Measurements from ENCODE around the gene DEPDC4.
"Not testable (repeated sequence)": the region's sequence is repeated elsewhere in the genome, so short reads cannot be mapped to it uniquely, and the experiment has no call there.

Gene DEPDC4

GRCh38 chr12:100263131-100263530 lies 3.7 kb downstream of the DEPDC4 start:
- DNase-seq: no peak

DNA sequence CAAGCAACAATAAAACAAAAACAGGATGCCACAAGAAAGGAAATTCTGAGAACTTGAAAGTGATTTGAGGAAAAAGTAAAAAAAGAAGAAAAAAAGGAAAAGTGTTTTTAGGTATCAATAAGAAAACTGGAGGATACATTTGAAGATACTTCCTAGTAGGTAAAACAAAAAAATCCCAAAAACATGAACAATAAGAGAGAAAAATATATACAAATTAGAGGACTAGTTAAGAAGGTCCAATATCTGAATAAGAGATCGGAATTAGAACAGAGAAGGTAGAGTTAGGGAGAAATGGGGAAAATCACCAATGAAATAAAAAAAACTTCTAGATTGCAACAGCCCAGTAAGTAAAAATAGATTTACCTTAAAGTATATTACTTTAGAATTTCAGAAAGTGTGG lies 8.8 kb downstream of the DEPDC4 start:
- DNase-seq: no peak

DNA sequence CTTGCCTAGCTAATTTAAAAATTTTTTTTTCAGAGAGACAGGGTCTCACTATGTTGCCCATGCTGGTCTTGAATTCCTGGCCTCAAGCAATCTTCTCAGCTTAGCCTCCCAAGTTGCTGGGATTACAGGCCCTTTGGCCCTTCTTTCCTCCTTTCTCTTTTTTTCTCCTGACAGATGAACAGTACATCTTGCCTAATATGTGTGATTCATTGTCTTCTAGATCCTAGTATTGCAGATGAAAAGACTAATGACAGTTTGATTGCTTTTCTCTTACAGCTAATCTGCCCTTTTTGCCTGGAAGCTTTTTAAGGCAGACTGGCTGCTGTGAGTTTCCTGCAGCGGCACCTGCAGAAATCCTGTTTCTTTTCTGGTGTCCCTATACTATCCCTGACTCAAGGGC lies 12.0 kb downstream of the DEPDC4 start:
- DNase-seq: no peak

GRCh38 chr12:100253437-100253836 lies 13.4 kb downstream of the DEPDC4 start:
- DNase-seq: no peak

- no peak for DNase-seq
Measured at GRCh38 chr12:100251917-100252316, 15.0 kb downstream of the DEPDC4 start.

DNA sequence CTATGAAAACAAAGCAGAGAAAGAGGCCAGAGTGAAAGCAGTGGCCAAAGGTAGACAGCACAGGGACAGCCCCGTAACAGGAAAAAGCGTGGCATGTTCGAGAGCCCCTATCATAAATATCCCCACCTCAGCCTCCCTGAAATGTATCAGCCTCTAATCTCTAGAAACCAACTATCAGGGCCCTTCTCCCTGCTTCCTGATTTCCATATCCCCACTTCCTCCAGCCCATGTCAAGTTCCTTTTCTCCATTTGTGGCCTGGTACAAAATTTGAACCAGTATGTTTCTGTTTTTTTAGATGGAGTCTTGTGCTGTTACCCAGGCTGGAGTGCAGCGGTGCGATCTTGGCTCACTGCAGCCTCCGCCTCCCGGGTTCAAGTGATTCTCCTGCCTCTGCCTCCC lies 16.9 kb downstream of the DEPDC4 start:
- no peak for DNase-seq

GRCh38 chr12:100248886-100249285 lies 18.0 kb downstream of the DEPDC4 start:
- DNase-seq: no peak

DNA sequence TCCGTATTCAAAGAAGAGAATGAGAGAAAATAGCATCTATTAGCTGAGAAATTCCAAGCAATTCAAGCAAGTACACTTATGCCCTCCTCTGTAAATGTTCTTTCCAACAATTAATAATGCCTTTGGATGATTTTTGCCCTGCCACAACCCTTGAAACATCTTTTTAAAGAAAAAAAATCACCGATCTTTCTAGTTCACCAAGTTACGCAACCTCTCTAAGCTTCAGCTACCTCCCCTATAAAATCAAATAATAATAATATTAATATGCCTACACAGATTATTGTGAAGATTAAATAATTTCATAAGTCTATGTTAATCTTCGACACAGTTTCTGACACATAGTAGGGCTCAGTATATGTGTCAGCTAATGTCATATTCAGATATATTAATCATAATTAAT lies 19.1 kb downstream of the DEPDC4 start:
- DNase-seq: no peak

- DNase-seq: no peak
Measured at GRCh38 chr12:100243137-100243536, 23.7 kb downstream of the DEPDC4 start.

GRCh38 chr12:100239589-100239988 lies 27.3 kb downstream of the DEPDC4 start:
- no peak for DNase-seq

- DNase-seq: no peak
Measured at GRCh38 chr12:100238801-100239200, 28.1 kb downstream of the DEPDC4 start.

DNA sequence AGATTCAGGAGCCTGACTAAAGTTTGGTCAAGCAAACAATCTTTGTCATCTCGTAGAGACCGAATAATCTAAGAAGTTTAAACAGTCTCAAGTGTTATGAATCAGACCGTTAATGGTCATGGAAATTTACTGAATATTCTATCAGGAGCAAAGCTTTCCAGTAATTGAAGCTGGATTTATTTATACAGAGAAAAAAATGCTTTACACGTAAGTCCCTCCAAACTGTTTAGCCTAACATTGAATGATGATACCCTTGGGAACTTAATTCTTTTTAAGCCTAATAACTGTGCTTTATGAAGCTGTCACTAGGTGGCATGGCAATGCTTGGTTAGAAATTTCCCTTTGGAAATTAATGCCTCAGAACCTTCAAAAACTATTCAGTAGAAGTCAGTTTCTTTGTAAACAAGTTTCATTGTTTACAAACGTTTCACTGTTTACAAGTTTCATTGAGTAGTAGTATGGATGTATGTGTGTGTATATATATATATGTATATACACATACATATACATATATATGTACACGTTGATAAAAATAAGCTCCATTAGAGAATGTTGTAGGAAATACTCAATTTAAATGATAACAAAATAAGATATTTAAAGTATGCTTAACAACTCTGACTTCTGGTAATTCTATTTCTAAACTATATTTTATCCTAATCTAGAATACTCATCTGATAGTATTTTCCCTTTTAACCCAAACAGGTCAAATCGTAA lies 32.1 kb downstream of the DEPDC4 start:
- no peak for DNase-seq

DNA sequence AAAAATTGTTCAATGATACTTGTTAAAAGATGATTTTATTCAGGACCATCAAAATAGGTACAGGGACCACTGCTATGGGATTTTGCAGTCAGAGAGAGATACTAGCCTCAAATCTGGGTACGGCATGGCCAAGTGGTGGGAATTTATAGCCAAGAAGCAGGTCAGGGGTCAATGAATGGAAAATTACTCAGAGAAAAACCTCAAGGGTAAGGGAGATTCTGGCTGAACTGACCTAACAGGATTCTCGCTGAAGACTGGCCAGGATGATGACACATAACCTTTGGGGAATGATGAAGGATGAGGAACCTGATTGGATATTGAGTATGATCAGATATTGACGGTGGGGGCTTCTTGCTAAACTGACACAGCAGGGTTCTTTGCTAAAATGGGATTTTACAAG lies 32.7 kb downstream of the DEPDC4 start:
- no peak for DNase-seq

GRCh38 chr12:100231873-100232272 lies 35.0 kb downstream of the DEPDC4 start:
- not testable (repeated sequence) for DNase-seq

- DNase-seq: no peak
Measured at GRCh38 chr12:100229876-100230275, 37.0 kb downstream of the DEPDC4 start.

GRCh38 chr12:100229036-100229635 lies 37.7 kb downstream of the DEPDC4 start:
- no peak for DNase-seq

- DNase-seq: no peak
Measured at GRCh38 chr12:100225491-100225890, 41.4 kb downstream of the DEPDC4 start.

DNA sequence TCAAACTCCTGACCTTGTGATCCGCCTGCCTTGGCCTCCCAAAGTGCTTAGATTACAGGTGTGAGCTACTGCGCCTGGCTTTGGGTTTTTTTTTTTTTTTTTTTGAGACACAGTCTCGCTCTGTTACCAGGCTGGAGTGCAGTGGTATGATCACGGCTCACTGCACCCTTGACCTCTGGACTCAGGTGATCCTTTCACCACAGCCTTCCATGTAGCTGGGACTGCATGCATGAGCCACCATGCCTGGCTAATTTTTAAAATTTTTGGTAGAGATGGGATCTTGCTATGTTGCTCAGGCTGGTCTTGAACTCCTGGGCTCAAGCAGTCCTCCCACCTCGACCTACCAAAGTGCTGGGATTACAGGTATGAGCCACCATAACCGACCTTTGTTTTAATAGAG lies 44.7 kb downstream of the DEPDC4 start:
- DNase-seq: not testable (repeated sequence)

DNA sequence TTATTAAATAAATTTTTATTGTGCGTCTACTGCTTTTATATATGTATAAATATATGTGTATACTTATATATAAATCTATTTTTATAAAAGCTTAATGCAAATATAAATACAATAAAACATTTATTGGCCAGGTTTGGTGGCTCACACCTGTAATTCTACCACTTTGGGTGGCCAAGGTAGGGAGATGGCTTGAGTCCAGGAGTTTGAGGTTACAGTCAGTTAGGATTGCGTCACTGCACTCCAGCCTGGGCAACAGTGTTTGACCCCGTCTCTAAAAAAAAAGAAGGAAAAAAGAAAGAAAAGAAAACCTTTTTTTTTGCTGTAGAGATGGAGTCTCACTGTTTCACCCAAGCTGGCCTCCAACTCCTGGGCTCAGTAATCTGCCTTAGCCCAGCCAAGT lies 45.4 kb downstream of the DEPDC4 start:
- DNase-seq: no peak

- DNase-seq: no peak
Measured at GRCh38 chr12:100219328-100220109, 47.4 kb downstream of the DEPDC4 start.

DNA sequence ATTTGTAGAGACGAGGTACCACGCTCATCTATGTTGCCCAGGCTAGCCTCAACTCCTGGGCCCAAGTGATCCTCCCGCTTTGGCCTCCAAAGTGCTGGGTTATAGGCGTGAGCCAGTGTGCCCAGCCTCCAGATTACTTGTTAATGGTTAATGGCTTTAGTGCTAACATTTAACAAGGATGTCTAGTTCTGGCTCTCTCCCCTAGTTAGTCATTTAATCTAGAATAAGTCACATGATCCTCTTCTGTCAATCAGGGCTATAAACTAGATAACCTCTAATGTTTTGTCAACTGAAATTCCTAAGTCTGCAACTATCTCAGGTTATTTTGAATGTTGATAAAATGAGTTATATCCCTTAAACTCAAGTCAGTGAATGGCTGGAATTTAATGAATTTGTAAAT lies 50.5 kb downstream of the DEPDC4 start:
- no peak for DNase-seq

- no peak for DNase-seq
Measured at GRCh38 chr12:100215209-100215608, 51.7 kb downstream of the DEPDC4 start.

DNA sequence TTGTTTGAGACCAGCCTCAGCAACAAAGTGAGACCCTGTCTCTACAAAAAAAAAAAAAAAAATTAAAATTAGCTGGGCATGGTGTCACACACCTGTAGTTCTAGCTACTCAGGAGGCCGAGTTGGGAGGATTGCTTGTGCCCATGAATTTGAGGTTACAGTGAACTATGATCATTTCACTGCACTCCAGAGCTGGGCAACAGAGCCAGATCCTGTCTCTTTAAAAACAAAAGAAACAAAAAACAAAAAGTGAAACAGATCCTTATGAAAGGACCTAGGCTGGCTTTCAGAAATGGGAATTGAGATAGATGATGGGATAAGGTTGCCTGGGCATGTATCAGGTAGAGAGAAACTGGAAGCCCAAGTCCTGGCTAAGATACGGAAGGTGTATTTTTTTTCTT lies 52.4 kb downstream of the DEPDC4 start:
- DNase-seq: no peak

Data from activated CD4-positive, alpha-beta T cell treated with anti-CD3 and anti-CD28 coated beads, Interleukin-2, amount 50 U/mL, for 1 hour (primary cell).